ENCODE data around the gene PARP14. TPM values are rescaled to one million over a fixed set of nuclear protein-coding genes. Genes with fewer than 3 reads are reported as not detected.
"Not testable (repeated sequence)": the region's sequence is repeated elsewhere in the genome, so short reads cannot be mapped to it uniquely, and the experiment has no call there.

Gene PARP14
- total RNA-seq, 2 donors from 2014 or later = 31.6 to 31.9 TPM

DNA sequence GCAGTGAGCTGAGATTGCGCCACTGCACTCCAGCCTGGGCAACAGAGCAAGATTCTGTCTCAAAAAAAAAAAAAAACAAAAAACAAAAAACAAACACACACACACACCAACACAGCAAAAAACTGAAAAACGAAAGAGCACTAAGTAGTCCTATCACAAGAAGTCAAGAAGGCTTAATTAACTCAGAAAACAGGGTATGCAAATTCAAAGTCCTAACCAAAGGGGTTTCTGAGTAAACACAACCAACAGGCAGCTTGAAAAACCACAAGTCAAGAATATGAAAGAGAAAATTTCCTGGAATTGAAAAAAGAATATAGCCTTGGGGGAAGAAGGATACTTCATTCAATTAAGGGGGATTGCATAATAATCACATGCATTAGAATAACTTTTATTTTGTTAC, 37.7 kb upstream of the PARP14 start:
- WGBS, 2 donors = 79 to 82% methylated on average over 2 of the region's 2 CpGs

DNA sequence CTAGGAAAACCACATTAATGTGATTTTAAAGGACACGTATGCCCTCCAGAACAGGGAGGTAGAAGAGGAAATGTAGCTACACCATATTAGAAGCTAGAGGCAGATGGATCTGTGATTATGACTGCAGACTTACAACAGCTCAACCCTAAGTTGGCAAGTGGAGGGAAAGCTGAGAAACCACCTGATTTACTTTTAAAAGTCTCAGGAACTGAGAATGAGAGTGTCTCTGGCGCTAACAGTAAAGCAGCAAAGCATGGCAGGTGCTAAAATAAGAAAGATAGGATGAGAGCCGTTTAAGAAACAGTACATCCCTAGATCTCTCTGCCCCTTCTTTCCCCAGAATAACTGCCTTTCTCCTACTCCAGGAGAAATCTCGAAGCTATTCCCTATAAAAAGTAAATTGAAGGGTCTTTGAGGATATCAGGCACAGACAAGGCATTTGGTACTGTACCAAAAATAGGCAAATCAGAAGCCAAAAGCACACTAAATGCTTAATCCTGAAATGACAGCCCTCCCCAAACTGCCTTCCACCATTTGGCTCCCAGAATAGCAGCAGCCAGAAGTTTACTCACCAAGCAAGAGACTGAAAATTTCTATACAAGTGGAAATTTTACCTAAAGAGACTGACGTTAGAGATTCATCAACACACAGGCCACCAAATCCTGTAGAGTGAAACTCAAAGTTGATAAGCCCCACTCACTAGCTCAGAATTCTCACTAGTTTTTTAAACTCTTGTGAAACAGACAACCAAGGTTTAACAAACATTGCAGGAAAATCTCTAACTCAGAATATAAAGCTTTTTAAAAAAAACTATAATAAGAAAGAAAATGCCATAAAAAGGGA, 34.3 kb upstream of the PARP14 start:
- WGBS, 2 donors = 77 to 85% methylated on average over 5 of the region's 5 CpGs
- Histone ChIP-seq H3K27me3 (no peaks in the 10 kb centered on the region), H3K4me3 (no peak overlapping the region), H3K36me3 (replicated peaks in 1 of 2; ENCODE audit: insufficient read depth in 1 of 2, low read depth in 2 of 2) (no peaks in the 10 kb centered on the region), H3K9me3 (no peaks in the 10 kb centered on the region), H3K4me1 (peaks cover 20% of the 10 kb centered on the region), H3K27ac (no peak overlapping the region)
- DNase-seq (no peak), ATAC-seq (no peak)
- TF ChIP-seq, protein P1, sequence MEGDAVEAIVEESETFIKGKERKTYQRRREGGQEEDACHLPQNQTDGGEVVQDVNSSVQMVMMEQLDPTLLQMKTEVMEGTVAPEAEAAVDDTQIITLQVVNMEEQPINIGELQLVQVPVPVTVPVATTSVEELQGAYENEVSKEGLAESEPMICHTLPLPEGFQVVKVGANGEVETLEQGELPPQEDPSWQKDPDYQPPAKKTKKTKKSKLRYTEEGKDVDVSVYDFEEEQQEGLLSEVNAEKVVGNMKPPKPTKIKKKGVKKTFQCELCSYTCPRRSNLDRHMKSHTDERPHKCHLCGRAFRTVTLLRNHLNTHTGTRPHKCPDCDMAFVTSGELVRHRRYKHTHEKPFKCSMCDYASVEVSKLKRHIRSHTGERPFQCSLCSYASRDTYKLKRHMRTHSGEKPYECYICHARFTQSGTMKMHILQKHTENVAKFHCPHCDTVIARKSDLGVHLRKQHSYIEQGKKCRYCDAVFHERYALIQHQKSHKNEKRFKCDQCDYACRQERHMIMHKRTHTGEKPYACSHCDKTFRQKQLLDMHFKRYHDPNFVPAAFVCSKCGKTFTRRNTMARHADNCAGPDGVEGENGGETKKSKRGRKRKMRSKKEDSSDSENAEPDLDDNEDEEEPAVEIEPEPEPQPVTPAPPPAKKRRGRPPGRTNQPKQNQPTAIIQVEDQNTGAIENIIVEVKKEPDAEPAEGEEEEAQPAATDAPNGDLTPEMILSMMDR (IDR thresholded peaks at IDR 0.05) = no peak
- no peak for TF ChIP-seq POLR2A (IDR thresholded peaks at IDR 0.05)
- intact Hi-C loops (cut with DNase I) = no loop called here

More for the DNA sequence above, 37.7 kb upstream of the PARP14 start:
- intact Hi-C loops (cut with DNase I) = no loop called here
- Histone ChIP-seq H3K4me1 (peaks cover 13% of the 10 kb centered on the region), H3K9me3 (no peaks in the 10 kb centered on the region), H3K4me3 (no peak overlapping the region), H3K27me3 (no peaks in the 10 kb centered on the region), H3K36me3 (replicated peaks in 1 of 2; ENCODE audit: insufficient read depth in 1 of 2, low read depth in 2 of 2) (no peaks in the 10 kb centered on the region), H3K27ac (no peak overlapping the region)
- DNase-seq (no peak), ATAC-seq (no peak)
- no peak for TF ChIP-seq POLR2A (IDR thresholded peaks at IDR 0.05)
- TF ChIP-seq, protein P1 (IDR thresholded peaks at IDR 0.05) = no peak

DNA sequence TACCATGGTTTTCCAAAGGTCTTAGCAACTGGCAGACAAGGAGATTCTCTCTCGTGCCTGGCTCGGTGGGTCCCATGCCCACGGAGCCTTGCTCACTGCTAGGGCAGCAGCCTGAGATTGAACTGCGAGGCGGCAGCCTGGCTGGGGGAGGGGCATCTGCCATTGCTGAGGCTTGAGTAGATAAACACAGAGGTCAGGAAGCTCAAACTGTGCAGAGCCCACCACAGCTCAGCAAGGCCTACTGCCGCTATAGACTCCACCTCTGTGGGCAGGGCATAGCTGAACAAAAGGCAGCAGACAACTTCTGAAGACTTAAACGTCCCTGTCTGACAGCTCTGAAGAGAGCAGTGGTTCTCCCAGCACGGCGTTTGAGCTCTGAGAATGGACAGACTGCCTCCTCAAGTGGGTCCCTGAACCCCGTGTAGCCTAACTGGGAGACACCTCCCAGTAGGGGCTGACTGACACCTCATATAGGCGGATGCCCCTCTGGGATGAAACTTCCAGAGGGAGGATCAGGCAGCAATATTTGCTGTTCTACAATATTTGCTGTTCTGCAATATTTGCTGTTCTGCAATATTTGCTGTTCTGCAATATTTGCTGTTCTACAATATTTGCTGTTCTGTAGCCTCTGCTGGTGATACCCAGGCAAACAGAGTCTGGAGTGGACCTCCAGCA, 29.3 kb upstream of the PARP14 start:
- TF ChIP-seq, protein P1 (IDR thresholded peaks at IDR 0.05) = peak in 3 of 7 experiments; percentile 22 to 36 (median 26)
- H3K27me3 ChIP-seq; H3K9me3 ChIP-seq; intact Hi-C loops (cut with DNase I); H3K4me3 ChIP-seq; H3K36me3 ChIP-seq (replicated peaks in 1 of 2; ENCODE audit: insufficient read depth in 1 of 2, low read depth in 2 of 2): not testable (repeated sequence)
- H3K4me1 ChIP-seq = peaks cover 33% of the 10 kb centered on the region
- H3K27ac ChIP-seq = peak overlapping the region; percentile 24 to 55 (median 40)
- 24 to 50% methylated on average over 5 to 11 of the region's 11 CpGs for WGBS, 2 donors
- ATAC-seq (peak; percentile 92), DNase-seq (peak; percentile 32 to 46 (median 38))

DNA sequence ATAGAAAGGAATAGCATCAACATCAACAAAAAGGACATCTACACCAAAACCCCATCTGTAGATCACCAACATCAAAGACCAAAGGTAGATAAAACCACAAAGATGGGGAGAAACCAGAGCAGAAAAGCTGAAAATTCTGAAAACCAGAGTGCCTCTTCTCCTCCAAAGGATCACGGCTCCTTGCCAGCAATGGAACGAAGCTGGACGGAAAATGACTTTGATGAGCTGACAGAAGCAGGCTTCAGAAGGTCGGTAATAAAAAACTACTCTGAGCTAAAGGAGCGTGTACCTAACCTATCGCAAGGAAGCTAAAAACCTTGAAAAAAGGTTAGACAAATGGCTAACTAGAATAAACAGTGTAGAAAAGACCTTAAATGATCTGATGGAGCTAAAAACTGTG, 28.7 kb upstream of the PARP14 start:
- H3K27me3 ChIP-seq; H3K9me3 ChIP-seq; H3K4me3 ChIP-seq; intact Hi-C loops (cut with DNase I); H3K36me3 ChIP-seq (replicated peaks in 1 of 2; ENCODE audit: insufficient read depth in 1 of 2, low read depth in 2 of 2); ATAC-seq: not testable (repeated sequence)
- Histone ChIP-seq H3K4me1 (peaks cover 29% of the 10 kb centered on the region), H3K27ac (peak overlapping the region in 3 of 4 donors; percentile 24 to 55 (median 38))
- DNase-seq = peak; percentile 21 to 52 (median 44)
- WGBS, 2 donors = 30 to 45% methylated on average over 6 of the region's 6 CpGs
- TF ChIP-seq POLR2A (IDR thresholded peaks at IDR 0.05) = peak in 2 of 3 donors; percentile 11

DNA sequence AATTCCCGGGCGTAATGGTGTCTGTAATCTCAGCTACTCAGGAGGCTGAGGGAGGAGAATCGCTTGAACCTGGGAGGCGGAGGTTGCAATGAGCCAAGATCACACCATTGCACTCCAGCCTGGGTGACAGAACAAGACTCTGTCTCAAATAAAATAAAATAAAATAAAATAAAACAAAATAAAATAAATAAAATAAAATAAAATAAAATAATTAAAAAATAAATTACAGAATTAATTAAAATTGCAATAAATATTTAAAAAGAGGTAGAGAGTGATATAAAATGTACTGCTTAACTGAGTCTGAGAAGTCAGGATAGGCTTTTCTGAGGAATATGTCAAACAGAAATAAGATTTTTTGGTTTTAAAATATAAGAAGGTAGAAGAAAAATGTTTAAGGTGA, 22.3 kb upstream of the PARP14 start:
- intact Hi-C loops (cut with DNase I); ATAC-seq: not testable (repeated sequence)

More for the DNA sequence above, 22.3 kb upstream of the PARP14 start:
- DNase-seq; H3K36me3 ChIP-seq (replicated peaks in 1 of 2; ENCODE audit: insufficient read depth in 1 of 2, low read depth in 2 of 2); H3K4me3 ChIP-seq; H3K27me3 ChIP-seq; H3K9me3 ChIP-seq; H3K27ac ChIP-seq; H3K4me1 ChIP-seq: not testable (repeated sequence)
- WGBS, 2 donors = 83 to 90% methylated on average over 4 of the region's 4 CpGs
